Endothelial cell of umbilical vein (primary cell): ENCODE measurements around the gene CNST. TPM values are rescaled to one million over a fixed set of nuclear protein-coding genes. Genes with fewer than 3 reads are reported as not detected.

Experiments used
- BruUV-seq: library from RNA; stranded (reverse); fragments of 400-500 nt; replicated peaks from 2 replicates; lab custom pipeline; 2021; lab: Mats Ljungman, UMichigan
- CTCF ChIA-PET: fragments of 300-600, 350-600 bp; sonication (Branson Sonifier 250); formaldehyde crosslinking; loops from one replicate; lab custom pipeline; 2021; ENCODE audit warnings: antibody characterized with exemption, inconsistent platforms; lab: Charles Lee
- POLR2A ChIA-PET: fragments of 300-600, 350-600 bp; sonication (Branson Sonifier 250); formaldehyde crosslinking; loops from one replicate; lab custom pipeline; 2021; ENCODE audit warnings: antibody characterized with exemption, inconsistent platforms; lab: Charles Lee
- DNase-seq: peaks from one replicate; pipeline ENCODE4 v3.0.0-alpha.2; 2011; ENCODE audit warnings: low read depth, low spot score
- FAIRE-seq: peaks from 2 replicates; lab custom pipeline; 2011; peaks lifted over from hg19 to GRCh38; lab: Jason Lieb, UNC
- H2AFZ ChIP-seq: 2 replicates; pipeline ENCODE4 v1.6.0; 2012; ENCODE audit warnings: low read depth, low read length, control low read depth, inconsistent platforms
- H3K27ac ChIP-seq: 2 replicates; pipeline ENCODE4 v1.5.1; 2011; ENCODE audit warnings: low read depth, mild to moderate bottlenecking, control low read depth, low read length, moderate library complexity; ENCODE audit not compliant: insufficient read depth
- H3K27me3 ChIP-seq, 2 experiments: 2 replicates each; pipeline versions ENCODE4 v1.6.0 to v1.6.1; 2011; ENCODE audit warnings: low read length in 2 of 2, mixed read lengths in 1 of 2; ENCODE audit not compliant: control insufficient read depth in 2 of 2, insufficient read depth in 2 of 2
- H3K36me3 ChIP-seq, 2 experiments: 2 replicates in 1 of 2; 3 replicates in 1 of 2; pipeline ENCODE4 v1.5.1; 2011; ENCODE audit warnings: low read length in 2 of 2, mild to moderate bottlenecking in 1 of 2, moderate library complexity in 1 of 2; ENCODE audit not compliant: control insufficient read depth in 2 of 2, insufficient read depth in 2 of 2; ENCODE audit errors: extremely low read depth in 1 of 2
- H3K4me1 ChIP-seq: 3 replicates; pipeline ENCODE4 v1.5.1; 2011; ENCODE audit warnings: mild to moderate bottlenecking, low read length; ENCODE audit not compliant: control insufficient read depth, insufficient read depth; ENCODE audit errors: extremely low read depth
- H3K4me2 ChIP-seq: 2 replicates; pipeline ENCODE4 v1.6.1; 2011; ENCODE audit warnings: low read length, control low read depth, mixed read lengths; ENCODE audit not compliant: insufficient read depth
- H3K4me3 ChIP-seq, 3 experiments: fragments of 200-600 bp in 1 of 3; sonication (generic), shearing (Covaris generic) in 1 of 3; replicated peaks in 1 of 3; 2 replicates each; pipeline ENCODE4 v1.5.1; 2011 to 2016; ENCODE audit warnings: control low read depth in 3 of 3, low read length in 3 of 3, mild to moderate bottlenecking in 2 of 3, inconsistent platforms in 1 of 3, low read depth in 1 of 3, moderate library complexity in 1 of 3; ENCODE audit not compliant: insufficient read depth in 1 of 3
- H3K79me2 ChIP-seq: 2 replicates; pipeline ENCODE4 v1.6.0; 2012; ENCODE audit warnings: low read length, inconsistent platforms; ENCODE audit not compliant: control insufficient read depth, insufficient read depth
- H3K9ac ChIP-seq: replicated peaks from 2 replicates; pipeline ENCODE3; 2011; ENCODE audit warnings: low read length, control low read depth; ENCODE audit not compliant: insufficient read depth; ENCODE audit errors: extremely low read depth
- H3K9me1 ChIP-seq: replicated peaks from 3 replicates; pipeline ENCODE4 v1.6.0; 2011; ENCODE audit warnings: mild to moderate bottlenecking, low read length; ENCODE audit not compliant: control insufficient read depth, insufficient read depth; ENCODE audit errors: extremely low read depth
- H3K9me3 ChIP-seq: replicated peaks from 2 replicates; pipeline ENCODE4 v1.5.1; 2012; ENCODE audit warnings: low read length, inconsistent platforms; ENCODE audit not compliant: control insufficient read depth, insufficient read depth
- H4K20me1 ChIP-seq: replicated peaks from 2 replicates; pipeline ENCODE3; 2011; ENCODE audit warnings: mild to moderate bottlenecking, low read length; ENCODE audit not compliant: control insufficient read depth, insufficient read depth; ENCODE audit errors: extremely low read depth
- EZH2 ChIP-seq: IDR thresholded peaks from 2 replicates; pipeline ENCODE4 v1.6.1; 2012; ENCODE audit warnings: borderline replicate concordance, low read depth, mild to moderate bottlenecking, moderate library complexity, low read length, inconsistent platforms; ENCODE audit not compliant: severe bottlenecking
- JUN ChIP-seq: IDR thresholded peaks from 2 replicates; pipeline ENCODE4 v1.6.1; 2011; ENCODE audit warnings: borderline replicate concordance, low read depth; ENCODE audit not compliant: insufficient read length, insufficient read depth
- MAX ChIP-seq: IDR thresholded peaks from 2 replicates; pipeline ENCODE4 v1.6.1; 2011; ENCODE audit not compliant: insufficient read depth, insufficient read length
- POLR2A ChIP-seq: IDR thresholded peaks from 2 replicates; pipeline ENCODE4 v1.6.1; 2012; ENCODE audit warnings: low read depth, mild to moderate bottlenecking, control low read depth, low read length
- dilution Hi-C: fragments of 300-500 bp; cut with MboI; formaldehyde crosslinking; loops from one replicate; pipeline ENCODE4 v1.15.0; 2019; ENCODE audit warnings: low sequenced_read_pairs; ENCODE audit not compliant: extremely low pct_ligation_motif_present
- intact Hi-C: fragments of 100-400 bp; cut with micrococcal nuclease; formaldehyde crosslinking; loops from one replicate; pipeline ENCODE4 v1.10.0; 2022
- polyA plus RNA-seq, 4 experiments: library from polyadenylated mRNA; depleted of rRNA in 3 of 4; stranded (reverse) in 3 of 4; unstranded in 1 of 4; fragments of >200 nt; gene quantifications; 2 replicates each; pipeline versions ENCODE4 v1.2.1 to v1.2.3, GENCODE V29; 2011 to 2012; ENCODE audit warnings: missing spikeins in 1 of 4
- total RNA-seq: library from RNA; stranded (reverse); gene quantifications from 2 replicates; pipeline ENCODE4 v1.2.3, GENCODE V29; 2021

Gene CNST
- total and polyA plus RNA-seq, 2 donors (not counting 3 experiments of a cell fraction or from before 2014, with no cell fraction given) = 6.3 to 18.1 TPM

GRCh38 chr1:246582301-246583055 is 16.2 kb downstream of the CNST start:
- no peaks in the 10 kb centered on the region for H3K9me1 ChIP-seq
- peaks cover 2 to 3% of the 10 kb centered on the region in 2 experiments for H3K36me3 ChIP-seq
- H3K4me2 ChIP-seq = no peak overlapping the region
- dilution Hi-C loops = no loop called here
- DNase-seq (no peak), FAIRE-seq (no peak)
- no TSS peak for BruUV-seq
- H3K9me3 ChIP-seq = no peaks in the 10 kb centered on the region
- no peaks in the 10 kb centered on the region for H4K20me1 ChIP-seq
- no peak overlapping the region for H3K27ac ChIP-seq
- H3K4me1 ChIP-seq = peaks cover 15% of the 10 kb centered on the region
- POLR2A ChIA-PET = no interaction called here
- no peaks in the 10 kb centered on the region for H3K27me3 ChIP-seq
- peaks cover 45% of the 10 kb centered on the region for H3K79me2 ChIP-seq
- intact Hi-C loops = no loop called here
- H3K4me3 ChIP-seq = no peak overlapping the region
- TF ChIP-seq MAX (no peak), JUN (no peak), EZH2 (no peak), POLR2A (no peak)
- no peak overlapping the region for H2AFZ ChIP-seq
- CTCF ChIA-PET = interaction anchor here (1.0 kb wide), 1 partner anchor 26 kb away, joined by 3 read pairs; no protein-coding TSS in a partner anchor
- no peak overlapping the region for H3K9ac ChIP-seq

DNA sequence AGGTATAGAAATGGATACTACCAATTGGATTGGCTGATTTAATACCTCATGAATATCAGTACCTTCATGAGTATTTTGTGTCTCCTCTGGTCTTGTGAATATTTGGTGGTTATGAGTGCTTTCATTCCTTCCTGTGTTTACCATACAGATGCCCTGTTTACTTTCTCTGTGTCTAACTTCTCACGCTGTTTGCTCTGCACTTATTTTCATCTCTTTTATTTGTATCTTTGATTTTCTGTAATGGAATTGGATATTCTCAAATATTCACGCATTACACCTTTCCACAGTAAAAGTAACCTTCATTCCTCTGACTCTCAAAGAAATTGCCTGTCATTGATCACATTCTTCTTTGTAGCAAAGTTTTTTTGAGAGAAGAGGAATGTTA is 16.8 kb downstream of the CNST start:
- Histone ChIP-seq H3K27me3 (no peaks in the 10 kb centered on the region), H2AFZ (no peak overlapping the region), H3K9ac (no peak overlapping the region), H3K4me3 (no peak overlapping the region), H4K20me1 (no peaks in the 10 kb centered on the region), H3K4me2 (no peak overlapping the region), H3K4me1 (peaks cover 20% of the 10 kb centered on the region), H3K9me1 (no peaks in the 10 kb centered on the region), H3K9me3 (no peaks in the 10 kb centered on the region), H3K36me3 (peaks cover 2 to 3% of the 10 kb centered on the region in 2 experiments), H3K27ac (no peak overlapping the region), H3K79me2 (peaks cover 42% of the 10 kb centered on the region)
- TF ChIP-seq POLR2A (no peak), EZH2 (no peak)
- intact Hi-C loops (no loop called here), dilution Hi-C loops (no loop called here)
- no peak for FAIRE-seq
- no TSS peak for BruUV-seq
- ChIA-PET POLR2A (no interaction called here), CTCF (interaction anchor here (1.0 kb wide), 1 partner anchor 26 kb away, joined by 3 read pairs; no protein-coding TSS in a partner anchor)
- DNase-seq = no peak
